BE2C (cell line): ENCODE results near the gene DDAH1.

Source experiments
- DNase-seq: peaks from one replicate; pipeline ENCODE4 v3.0.0-alpha.2; 2020
- H3K27me3 ChIP-seq: fragments of 250-450 bp; sonication (Bioruptor Pico); 2 replicates; pipeline ENCODE4 v1.5.1; 2020; ENCODE audit warnings: mild to moderate bottlenecking
- H3K36me3 ChIP-seq: fragments of 250-450 bp; sonication (Bioruptor Pico); 2 replicates; pipeline ENCODE4 v1.5.1; 2020; ENCODE audit warnings: mild to moderate bottlenecking
- H3K4me1 ChIP-seq: fragments of 250-450 bp; sonication (Bioruptor Pico); 2 replicates; pipeline ENCODE4 v1.5.1; 2020
- H3K4me3 ChIP-seq: 2 replicates; pipeline ENCODE4 v1.5.1; 2011; ENCODE audit warnings: low read depth, low read length
- H3K9me3 ChIP-seq: fragments of 250-450 bp; sonication (Bioruptor Pico); 2 replicates; pipeline ENCODE4 v1.5.1; 2020
- CTCF ChIP-seq: IDR thresholded peaks from 2 replicates; pipeline ENCODE4 v1.5.1; 2012; ENCODE audit warnings: mild to moderate bottlenecking, low read depth, low read length

DDAH1 gene

GRCh38 chr1:85297538-85297854 lies 167.5 kb downstream of the DDAH1 start:
- Histone ChIP-seq H3K4me3 (no peak overlapping the region), H3K4me1 (no peaks in the 10 kb centered on the region), H3K36me3 (no peaks in the 10 kb centered on the region), H3K9me3 (no peaks in the 10 kb centered on the region), H3K27me3 (no peaks in the 10 kb centered on the region)
- no peak for TF ChIP-seq CTCF
- DNase-seq: no peak

- Histone ChIP-seq H3K27me3 (no peaks in the 10 kb centered on the region), H3K4me1 (no peaks in the 10 kb centered on the region), H3K4me3 (no peak overlapping the region), H3K9me3 (no peaks in the 10 kb centered on the region), H3K36me3 (no peaks in the 10 kb centered on the region)
- TF ChIP-seq CTCF: no peak
- no peak for DNase-seq
Measured at GRCh38 chr1:85296980-85297379, 168.0 kb downstream of the DDAH1 start.

DNA sequence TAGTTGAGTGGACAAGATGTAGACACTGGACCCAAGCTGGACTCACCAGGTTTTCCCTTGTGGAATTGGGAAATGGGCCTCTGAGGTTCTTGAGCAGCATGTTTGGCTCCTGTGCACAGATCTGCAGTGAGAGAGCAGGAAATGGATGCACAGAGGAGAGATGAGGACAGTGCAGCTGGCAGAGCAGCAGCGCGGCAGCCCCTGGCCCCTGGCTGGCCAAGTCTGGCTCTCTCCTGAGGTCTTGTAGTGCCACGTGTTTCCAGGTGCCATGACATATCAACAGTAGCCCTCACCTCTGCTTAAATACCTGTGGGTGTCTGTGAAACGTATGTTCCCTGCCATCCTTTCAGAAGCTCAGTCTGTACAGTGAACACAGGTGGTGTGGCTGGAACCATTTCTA lies 169.3 kb downstream of the DDAH1 start:
- no peak overlapping the region for H3K4me3 ChIP-seq
- TF ChIP-seq CTCF: no peak
- H3K27me3 ChIP-seq: no peaks in the 10 kb centered on the region
- H3K9me3 ChIP-seq: no peaks in the 10 kb centered on the region
- H3K4me1 ChIP-seq: no peaks in the 10 kb centered on the region
- no peak for DNase-seq
- H3K36me3 ChIP-seq: no peaks in the 10 kb centered on the region

DNA sequence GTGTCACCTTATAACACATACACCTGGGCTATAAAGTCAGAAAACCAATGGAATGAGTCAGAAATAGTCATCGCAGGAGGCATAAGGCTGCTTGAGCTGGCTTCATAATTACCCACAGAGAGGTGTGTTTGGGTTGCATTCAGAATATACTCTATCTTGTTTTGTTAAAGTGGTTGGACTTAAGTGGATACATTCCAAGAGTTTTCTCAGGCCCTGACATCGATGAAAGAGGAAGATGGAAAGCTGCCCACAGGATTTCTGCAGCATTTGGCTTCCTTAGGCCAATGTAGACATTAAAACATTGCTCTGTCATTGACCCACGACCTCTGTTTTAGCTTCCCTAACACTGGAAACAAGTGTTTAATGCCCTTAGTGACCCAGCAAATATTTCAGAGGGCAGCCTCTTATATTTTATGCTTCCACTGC lies 169.9 kb downstream of the DDAH1 start:
- no peak overlapping the region for H3K4me3 ChIP-seq
- H3K4me1 ChIP-seq: no peaks in the 10 kb centered on the region
- no peak for TF ChIP-seq CTCF
- no peaks in the 10 kb centered on the region for H3K27me3 ChIP-seq
- no peaks in the 10 kb centered on the region for H3K9me3 ChIP-seq
- H3K36me3 ChIP-seq: no peaks in the 10 kb centered on the region
- no peak for DNase-seq

DNA sequence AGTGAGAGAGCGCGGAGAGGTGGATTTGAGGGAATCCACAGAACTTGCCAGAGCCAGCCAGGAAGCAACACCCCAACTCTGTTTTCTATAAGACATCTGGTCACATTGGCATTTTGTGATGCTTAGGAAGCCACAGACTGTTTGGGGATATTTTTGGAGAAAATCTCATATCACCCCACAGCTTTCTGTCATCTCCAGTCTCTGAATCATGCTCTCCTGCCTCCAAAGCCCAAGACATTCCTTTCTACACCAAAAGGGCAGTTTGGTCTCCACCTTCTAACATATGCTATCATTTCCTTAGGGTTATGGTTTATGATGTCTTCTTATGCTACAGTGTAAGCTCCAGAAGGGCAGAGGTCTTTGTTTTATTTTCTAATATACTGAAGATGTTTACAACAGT lies 174.1 kb downstream of the DDAH1 start:
- no peak for TF ChIP-seq CTCF
- Histone ChIP-seq H3K4me3 (no peak overlapping the region), H3K27me3 (no peaks in the 10 kb centered on the region), H3K4me1 (no peaks in the 10 kb centered on the region), H3K9me3 (no peaks in the 10 kb centered on the region), H3K36me3 (no peaks in the 10 kb centered on the region)
- DNase-seq: no peak

GRCh38 chr1:85289848-85290335 lies 175.1 kb downstream of the DDAH1 start:
- H3K9me3 ChIP-seq: no peaks in the 10 kb centered on the region
- TF ChIP-seq CTCF: no peak
- DNase-seq: no peak
- H3K4me1 ChIP-seq: no peaks in the 10 kb centered on the region
- H3K27me3 ChIP-seq: no peaks in the 10 kb centered on the region
- no peak overlapping the region for H3K4me3 ChIP-seq
- H3K36me3 ChIP-seq: no peaks in the 10 kb centered on the region
